Loucy (cell line): ENCODE measurements around the gene MTFR1L.

Source experiments
- EZH2phosphoT487 ChIP-seq: fragments of 200-600 bp; IDR thresholded peaks from 2 replicates; pipeline ENCODE4 v1.6.1; 2018; ENCODE audit warnings: antibody characterized with exemption, mild to moderate bottlenecking, moderate library complexity, borderline replicate concordance
- TF ChIP-seq, protein P1 (sequence below): fragments of 200-600 bp; sonication (generic); conservative IDR thresholded peaks from 2 replicates; pipeline ENCODE4 v1.5.1; 2014; ENCODE audit warnings: mild to moderate bottlenecking, antibody characterized with exemption, low read length

DNA sequence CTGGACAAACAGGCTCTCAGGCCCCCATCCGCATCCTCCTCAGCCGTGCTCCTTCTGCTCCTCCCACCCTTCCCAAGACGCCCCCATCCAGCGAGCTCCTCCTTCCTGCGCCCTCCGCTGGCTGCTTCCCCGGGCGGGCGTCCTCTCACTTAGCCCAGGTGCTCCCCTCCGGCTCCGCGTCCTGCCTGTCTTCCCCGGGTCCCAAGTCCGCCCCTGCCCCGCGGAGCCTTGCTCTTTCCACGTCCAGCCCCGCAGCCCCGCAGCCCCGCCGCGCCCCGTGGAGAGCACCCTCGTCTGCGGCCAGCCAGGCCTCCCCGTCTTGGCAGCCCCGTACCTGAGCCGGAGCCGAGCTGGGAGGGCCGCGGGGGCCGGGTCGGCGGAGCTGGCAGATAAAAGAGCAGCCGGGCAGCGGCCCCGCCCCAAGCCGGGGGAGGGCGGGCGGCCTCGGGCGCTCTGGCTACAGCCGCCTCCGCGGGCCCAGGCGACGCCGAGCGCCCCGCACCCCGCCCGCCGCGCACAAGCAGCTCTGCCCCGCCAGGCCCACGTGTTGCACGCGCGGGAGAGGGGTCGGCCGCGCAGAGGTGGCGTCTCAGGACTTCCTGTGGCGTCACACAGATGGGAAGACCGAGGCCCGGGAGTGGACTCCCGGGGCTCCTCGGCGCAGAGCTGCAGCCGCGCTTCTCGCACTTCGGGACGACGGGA lies 55.6 kb downstream of the MTFR1L start, which contains the start of gene PAQR7:
- TF ChIP-seq, protein P1, sequence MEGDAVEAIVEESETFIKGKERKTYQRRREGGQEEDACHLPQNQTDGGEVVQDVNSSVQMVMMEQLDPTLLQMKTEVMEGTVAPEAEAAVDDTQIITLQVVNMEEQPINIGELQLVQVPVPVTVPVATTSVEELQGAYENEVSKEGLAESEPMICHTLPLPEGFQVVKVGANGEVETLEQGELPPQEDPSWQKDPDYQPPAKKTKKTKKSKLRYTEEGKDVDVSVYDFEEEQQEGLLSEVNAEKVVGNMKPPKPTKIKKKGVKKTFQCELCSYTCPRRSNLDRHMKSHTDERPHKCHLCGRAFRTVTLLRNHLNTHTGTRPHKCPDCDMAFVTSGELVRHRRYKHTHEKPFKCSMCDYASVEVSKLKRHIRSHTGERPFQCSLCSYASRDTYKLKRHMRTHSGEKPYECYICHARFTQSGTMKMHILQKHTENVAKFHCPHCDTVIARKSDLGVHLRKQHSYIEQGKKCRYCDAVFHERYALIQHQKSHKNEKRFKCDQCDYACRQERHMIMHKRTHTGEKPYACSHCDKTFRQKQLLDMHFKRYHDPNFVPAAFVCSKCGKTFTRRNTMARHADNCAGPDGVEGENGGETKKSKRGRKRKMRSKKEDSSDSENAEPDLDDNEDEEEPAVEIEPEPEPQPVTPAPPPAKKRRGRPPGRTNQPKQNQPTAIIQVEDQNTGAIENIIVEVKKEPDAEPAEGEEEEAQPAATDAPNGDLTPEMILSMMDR, result no peak
- TF ChIP-seq EZH2phosphoT487, result no peak
